ENCODE data around the gene PLTP. TPM values are rescaled to one million over a fixed set of nuclear protein-coding genes. Genes with fewer than 3 reads are reported as not detected.

Gene PLTP
- total and polyA plus RNA-seq, 2 of the 13 experiments (the other 11 are each of a cell fraction or from before 2014, with no cell fraction given) = 16.9 to 28.6 TPM

DNA sequence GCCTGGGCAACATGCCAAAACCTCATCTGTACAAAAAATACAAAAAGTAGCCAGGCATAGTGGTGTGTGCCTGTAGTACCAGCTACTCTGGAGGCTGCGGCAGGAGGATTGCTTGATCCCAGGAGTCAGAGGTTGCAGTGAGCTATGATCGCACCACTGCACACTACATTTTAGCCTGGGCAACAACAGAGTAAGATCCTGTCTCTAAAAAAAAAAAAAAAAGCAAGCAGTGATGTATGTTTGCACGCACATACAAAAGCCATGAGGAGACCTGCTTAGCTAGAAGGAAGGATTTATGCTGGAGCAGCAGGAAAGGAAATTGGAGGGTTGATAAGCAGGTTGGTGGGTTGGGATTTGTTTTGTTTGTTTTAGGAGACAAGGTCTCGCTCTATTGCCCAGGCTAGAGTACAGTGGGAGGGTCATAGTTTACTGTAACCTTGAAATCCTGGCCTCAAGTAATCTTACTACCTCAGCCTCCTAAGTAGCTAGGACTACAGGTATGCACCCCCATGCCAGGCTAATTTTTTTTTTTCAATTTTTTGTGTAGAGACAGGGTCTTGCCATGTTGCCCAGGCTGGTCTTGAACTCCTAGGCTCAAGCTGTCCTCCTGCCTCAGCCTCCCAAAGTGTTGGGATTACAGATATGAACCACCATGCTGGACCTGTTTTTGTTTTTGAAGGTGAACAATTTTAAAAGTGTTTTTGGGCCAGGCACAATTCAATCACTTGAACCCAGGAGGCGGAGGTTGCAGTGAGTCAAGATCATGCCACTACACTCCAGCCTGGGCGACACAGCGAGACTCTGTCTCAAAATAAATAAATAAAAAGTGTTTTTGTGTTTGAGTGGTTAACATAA, 50.5 kb downstream of the PLTP start (continued):
- TF ChIP-seq LCORL (IDR thresholded peaks at IDR 0.05) (no peak), LCORL (CRISPR knock-in tag; IDR thresholded peaks at IDR 0.05) (0 out of 2 replicates have a peak, but pooled peaks have one; percentile 9), ZNF547 (CRISPR knock-in tag; IDR thresholded peaks at IDR 0.05) (0 out of 2 replicates have a peak, but pooled peaks have one; percentile 68), SAP130 (CRISPR knock-in tag; IDR thresholded peaks at IDR 0.05; ENCODE audit: low read depth) (0 out of 2 replicates have a peak, but pooled peaks have one; percentile 35), ZBTB7A (CRISPR knock-in tag; IDR thresholded peaks at IDR 0.05) (0 out of 2 replicates have a peak, but pooled peaks have one; percentile 33), ELF4 (CRISPR knock-in tag; IDR thresholded peaks at IDR 0.05; ENCODE audit: borderline replicate concordance) (0 out of 2 replicates have a peak, but pooled peaks have one; percentile 36), FIP1L1 (IDR thresholded peaks at IDR 0.05; ENCODE audit: borderline replicate concordance, insufficient read depth, low read depth, low read length) (no peak), ZNF460 (CRISPR knock-in tag; IDR thresholded peaks at IDR 0.05; ENCODE audit: borderline replicate concordance) (peak; percentile 60; the same call in 1 of the 2 replicates), SIX1 (CRISPR knock-in tag; IDR thresholded peaks at IDR 0.05; ENCODE audit: borderline replicate concordance) (no peak), ZNF83 (CRISPR knock-in tag; IDR thresholded peaks at IDR 0.05; ENCODE audit: borderline replicate concordance) (no peak), NCOA1 (CRISPR knock-in tag; IDR thresholded peaks at IDR 0.05) (0 out of 2 replicates have a peak, but pooled peaks have one; percentile 8), AKAP8 (CRISPR knock-in tag; IDR thresholded peaks at IDR 0.05) (0 out of 2 replicates have a peak, but pooled peaks have one; percentile 68), HDAC1 (CRISPR knock-in tag; IDR thresholded peaks at IDR 0.05) (peak; percentile 55; the same call in 1 of the 2 replicates), KAT8 (CRISPR knock-in tag; IDR thresholded peaks at IDR 0.05) (peak; percentile 44; the same call in 1 of the 2 replicates), NFE2L2 (IDR thresholded peaks at IDR 0.05; ENCODE audit: low read length) (no peak)
- TF ChIP-seq, protein P1, sequence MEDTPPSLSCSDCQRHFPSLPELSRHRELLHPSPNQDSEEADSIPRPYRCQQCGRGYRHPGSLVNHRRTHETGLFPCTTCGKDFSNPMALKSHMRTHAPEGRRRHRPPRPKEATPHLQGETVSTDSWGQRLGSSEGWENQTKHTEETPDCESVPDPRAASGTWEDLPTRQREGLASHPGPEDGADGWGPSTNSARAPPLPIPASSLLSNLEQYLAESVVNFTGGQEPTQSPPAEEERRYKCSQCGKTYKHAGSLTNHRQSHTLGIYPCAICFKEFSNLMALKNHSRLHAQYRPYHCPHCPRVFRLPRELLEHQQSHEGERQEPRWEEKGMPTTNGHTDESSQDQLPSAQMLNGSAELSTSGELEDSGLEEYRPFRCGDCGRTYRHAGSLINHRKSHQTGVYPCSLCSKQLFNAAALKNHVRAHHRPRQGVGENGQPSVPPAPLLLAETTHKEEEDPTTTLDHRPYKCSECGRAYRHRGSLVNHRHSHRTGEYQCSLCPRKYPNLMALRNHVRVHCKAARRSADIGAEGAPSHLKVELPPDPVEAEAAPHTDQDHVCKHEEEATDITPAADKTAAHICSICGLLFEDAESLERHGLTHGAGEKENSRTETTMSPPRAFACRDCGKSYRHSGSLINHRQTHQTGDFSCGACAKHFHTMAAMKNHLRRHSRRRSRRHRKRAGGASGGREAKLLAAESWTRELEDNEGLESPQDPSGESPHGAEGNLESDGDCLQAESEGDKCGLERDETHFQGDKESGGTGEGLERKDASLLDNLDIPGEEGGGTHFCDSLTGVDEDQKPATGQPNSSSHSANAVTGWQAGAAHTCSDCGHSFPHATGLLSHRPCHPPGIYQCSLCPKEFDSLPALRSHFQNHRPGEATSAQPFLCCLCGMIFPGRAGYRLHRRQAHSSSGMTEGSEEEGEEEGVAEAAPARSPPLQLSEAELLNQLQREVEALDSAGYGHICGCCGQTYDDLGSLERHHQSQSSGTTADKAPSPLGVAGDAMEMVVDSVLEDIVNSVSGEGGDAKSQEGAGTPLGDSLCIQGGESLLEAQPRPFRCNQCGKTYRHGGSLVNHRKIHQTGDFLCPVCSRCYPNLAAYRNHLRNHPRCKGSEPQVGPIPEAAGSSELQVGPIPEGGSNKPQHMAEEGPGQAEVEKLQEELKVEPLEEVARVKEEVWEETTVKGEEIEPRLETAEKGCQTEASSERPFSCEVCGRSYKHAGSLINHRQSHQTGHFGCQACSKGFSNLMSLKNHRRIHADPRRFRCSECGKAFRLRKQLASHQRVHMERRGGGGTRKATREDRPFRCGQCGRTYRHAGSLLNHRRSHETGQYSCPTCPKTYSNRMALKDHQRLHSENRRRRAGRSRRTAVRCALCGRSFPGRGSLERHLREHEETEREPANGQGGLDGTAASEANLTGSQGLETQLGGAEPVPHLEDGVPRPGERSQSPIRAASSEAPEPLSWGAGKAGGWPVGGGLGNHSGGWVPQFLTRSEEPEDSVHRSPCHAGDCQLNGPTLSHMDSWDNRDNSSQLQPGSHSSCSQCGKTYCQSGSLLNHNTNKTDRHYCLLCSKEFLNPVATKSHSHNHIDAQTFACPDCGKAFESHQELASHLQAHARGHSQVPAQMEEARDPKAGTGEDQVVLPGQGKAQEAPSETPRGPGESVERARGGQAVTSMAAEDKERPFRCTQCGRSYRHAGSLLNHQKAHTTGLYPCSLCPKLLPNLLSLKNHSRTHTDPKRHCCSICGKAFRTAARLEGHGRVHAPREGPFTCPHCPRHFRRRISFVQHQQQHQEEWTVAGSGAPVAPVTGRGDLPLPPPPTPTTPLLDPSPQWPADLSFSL (CRISPR knock-in tag; IDR thresholded peaks at IDR 0.05) = no peak
- TF ChIP-seq, protein P2, sequence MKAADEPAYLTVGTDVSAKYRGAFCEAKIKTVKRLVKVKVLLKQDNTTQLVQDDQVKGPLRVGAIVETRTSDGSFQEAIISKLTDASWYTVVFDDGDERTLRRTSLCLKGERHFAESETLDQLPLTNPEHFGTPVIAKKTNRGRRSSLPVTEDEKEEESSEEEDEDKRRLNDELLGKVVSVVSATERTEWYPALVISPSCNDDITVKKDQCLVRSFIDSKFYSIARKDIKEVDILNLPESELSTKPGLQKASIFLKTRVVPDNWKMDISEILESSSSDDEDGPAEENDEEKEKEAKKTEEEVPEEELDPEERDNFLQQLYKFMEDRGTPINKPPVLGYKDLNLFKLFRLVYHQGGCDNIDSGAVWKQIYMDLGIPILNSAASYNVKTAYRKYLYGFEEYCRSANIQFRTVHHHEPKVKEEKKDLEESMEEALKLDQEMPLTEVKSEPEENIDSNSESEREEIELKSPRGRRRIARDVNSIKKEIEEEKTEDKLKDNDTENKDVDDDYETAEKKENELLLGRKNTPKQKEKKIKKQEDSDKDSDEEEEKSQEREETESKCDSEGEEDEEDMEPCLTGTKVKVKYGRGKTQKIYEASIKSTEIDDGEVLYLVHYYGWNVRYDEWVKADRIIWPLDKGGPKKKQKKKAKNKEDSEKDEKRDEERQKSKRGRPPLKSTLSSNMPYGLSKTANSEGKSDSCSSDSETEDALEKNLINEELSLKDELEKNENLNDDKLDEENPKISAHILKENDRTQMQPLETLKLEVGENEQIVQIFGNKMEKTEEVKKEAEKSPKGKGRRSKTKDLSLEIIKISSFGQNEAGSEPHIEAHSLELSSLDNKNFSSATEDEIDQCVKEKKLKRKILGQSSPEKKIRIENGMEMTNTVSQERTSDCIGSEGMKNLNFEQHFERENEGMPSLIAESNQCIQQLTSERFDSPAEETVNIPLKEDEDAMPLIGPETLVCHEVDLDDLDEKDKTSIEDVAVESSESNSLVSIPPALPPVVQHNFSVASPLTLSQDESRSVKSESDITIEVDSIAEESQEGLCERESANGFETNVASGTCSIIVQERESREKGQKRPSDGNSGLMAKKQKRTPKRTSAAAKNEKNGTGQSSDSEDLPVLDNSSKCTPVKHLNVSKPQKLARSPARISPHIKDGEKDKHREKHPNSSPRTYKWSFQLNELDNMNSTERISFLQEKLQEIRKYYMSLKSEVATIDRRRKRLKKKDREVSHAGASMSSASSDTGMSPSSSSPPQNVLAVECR (CRISPR knock-in tag; IDR thresholded peaks at IDR 0.05; ENCODE audit: borderline replicate concordance) = 0 out of 2 replicates have a peak, but pooled peaks have one; percentile 27
- TF ChIP-seq, protein P3, sequence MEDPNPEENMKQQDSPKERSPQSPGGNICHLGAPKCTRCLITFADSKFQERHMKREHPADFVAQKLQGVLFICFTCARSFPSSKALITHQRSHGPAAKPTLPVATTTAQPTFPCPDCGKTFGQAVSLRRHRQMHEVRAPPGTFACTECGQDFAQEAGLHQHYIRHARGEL (CRISPR knock-in tag; IDR thresholded peaks at IDR 0.05) = no peak

Measured in HepG2 (cell line).